ENCODE data around the gene OXLD1.

The OXLD1 gene

DNA sequence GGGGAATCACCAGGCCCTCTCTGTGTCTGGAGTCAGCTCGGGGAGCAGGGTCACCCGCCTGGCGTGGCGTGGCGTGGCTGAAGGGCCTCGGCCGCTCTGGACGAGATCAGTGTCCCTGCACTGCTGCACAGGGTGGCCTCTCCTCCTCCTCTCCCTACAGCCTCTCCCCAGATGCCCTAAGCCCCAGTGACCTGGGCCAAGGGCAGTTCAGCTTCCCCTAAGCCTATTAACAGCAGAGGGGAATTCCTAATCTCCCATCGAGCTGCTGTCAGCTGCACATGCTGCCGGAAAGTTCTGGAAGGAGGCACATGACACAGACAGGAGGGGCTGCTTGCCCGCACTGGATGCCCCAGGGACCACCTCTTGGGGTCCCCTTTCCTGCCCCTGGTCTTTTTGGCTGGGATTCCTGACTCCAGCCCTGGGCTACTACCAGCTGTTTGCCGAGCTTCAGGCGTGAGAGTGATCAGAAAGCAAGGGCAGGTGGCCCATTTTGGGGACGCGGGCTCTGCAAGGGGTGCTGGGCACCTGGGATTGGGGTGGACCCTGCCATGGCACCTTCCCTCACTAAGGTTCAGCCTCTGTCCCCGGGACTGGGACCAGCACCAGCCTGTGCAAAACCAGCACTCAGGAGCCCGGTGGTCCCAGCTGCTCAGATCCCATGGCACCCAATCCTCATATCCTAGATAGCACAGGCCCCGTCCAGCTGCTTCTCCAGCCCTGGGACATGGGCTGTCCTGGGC, 10.9 kb downstream of the OXLD1 start:
- TF ChIP-seq, protein P1, sequence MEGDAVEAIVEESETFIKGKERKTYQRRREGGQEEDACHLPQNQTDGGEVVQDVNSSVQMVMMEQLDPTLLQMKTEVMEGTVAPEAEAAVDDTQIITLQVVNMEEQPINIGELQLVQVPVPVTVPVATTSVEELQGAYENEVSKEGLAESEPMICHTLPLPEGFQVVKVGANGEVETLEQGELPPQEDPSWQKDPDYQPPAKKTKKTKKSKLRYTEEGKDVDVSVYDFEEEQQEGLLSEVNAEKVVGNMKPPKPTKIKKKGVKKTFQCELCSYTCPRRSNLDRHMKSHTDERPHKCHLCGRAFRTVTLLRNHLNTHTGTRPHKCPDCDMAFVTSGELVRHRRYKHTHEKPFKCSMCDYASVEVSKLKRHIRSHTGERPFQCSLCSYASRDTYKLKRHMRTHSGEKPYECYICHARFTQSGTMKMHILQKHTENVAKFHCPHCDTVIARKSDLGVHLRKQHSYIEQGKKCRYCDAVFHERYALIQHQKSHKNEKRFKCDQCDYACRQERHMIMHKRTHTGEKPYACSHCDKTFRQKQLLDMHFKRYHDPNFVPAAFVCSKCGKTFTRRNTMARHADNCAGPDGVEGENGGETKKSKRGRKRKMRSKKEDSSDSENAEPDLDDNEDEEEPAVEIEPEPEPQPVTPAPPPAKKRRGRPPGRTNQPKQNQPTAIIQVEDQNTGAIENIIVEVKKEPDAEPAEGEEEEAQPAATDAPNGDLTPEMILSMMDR (IDR thresholded peaks at IDR 0.05; ENCODE audit: low read depth, low read length): no peak
- H3K4me3 ChIP-seq (ENCODE audit: low read depth, low read length): no peak overlapping the region

DNA sequence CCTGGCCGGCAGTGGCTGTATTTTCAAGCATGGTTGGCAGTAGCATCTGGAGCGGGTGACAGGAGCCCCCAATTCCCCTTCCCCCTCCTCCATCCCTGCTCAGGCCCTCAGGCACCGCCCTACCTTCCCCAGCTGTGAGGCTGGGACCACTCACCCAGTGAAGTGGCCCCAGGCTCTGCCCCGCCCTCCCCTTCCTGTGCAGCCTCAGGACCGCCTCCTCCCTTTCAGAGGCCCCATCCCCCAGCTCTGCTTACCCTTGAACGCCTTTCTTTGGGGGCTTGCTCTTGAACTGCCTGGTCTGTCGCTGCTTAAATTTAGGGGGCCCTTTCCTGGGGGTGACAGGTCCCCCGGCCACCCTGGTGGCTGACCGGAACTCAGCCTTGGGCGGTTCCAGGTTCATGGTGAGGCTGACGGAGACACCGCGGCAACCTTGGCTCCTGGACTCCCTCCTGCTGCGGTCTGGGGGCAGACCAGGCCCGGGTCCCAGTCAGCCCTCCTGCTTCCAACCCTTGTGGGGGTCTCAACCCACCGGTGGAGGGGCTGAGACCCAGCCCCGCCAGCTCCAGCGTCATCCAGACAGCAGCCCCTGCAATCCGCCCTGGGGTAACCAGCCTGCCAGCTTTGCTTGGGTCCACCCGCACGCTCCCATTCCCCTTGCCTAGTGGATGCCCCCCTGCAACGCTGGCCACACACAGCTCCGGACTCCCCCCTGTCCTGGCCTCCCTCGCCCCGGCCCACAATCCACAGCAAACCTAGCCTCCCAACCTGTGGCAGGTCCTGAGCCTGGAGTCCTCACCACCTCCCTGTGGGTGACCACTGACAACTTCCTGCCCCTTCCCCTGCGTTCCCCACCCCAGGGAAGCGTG, 13.3 kb downstream of the OXLD1 start:
- TF ChIP-seq, protein P1 (IDR thresholded peaks at IDR 0.05; ENCODE audit: low read depth, low read length): no peak
- H3K4me3 ChIP-seq (ENCODE audit: low read depth, low read length): no peak overlapping the region

DNA sequence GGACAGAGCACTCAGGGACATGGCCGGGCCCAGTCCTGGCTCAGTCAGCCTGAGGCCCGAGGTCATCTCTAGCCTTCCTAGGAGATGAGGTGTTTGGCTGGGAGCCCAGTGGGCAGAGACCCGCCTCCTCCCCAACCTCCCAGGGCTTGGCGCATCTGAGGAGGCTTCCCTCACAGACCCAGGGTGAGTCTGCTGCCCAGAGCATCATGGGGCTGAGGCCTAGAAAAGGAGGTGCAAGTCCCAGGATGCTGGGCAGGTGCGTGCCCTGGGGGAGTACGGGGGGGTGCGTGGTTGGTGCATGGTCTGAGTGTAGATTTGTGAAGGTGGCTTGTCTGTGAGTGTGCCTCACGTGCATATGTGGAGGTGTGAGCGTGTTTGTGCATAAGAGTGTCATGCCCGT, 14.7 kb downstream of the OXLD1 start:
- TF ChIP-seq, protein P1 (IDR thresholded peaks at IDR 0.05; ENCODE audit: low read depth, low read length): no peak
- H3K4me3 ChIP-seq (ENCODE audit: low read depth, low read length): no peak overlapping the region

GRCh38 chr17:81650951-81651350, 15.5 kb downstream of the OXLD1 start:
- no peak overlapping the region for H3K4me3 ChIP-seq (ENCODE audit: low read depth, low read length)

DNA sequence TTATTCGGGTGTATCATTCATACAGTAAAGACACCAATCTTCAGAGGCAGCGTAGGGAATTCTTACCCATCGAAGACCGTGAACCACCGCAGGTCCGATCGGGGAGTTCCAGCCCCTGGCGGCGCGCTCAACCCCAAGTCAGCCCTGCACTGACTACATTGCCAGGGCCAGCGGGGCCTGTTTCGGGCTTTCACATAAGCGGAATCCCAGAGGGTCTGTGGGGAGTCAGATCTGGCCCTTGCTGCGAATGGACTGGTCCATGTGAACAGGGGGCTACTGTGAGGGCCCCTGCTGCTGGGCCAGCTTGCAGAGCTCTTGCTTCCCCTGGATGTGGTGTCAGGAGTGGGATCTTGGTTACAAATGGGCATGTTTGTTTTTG, 17.7 kb downstream of the OXLD1 start:
- H3K4me3 ChIP-seq (ENCODE audit: low read depth, low read length): no peak overlapping the region
- TF ChIP-seq, protein P1 (IDR thresholded peaks at IDR 0.05; ENCODE audit: low read depth, low read length): no peak

More at GRCh38 chr17:81650951-81651350, 15.5 kb downstream of the OXLD1 start:
- TF ChIP-seq, protein P1 (IDR thresholded peaks at IDR 0.05; ENCODE audit: low read depth, low read length): no peak

GRCh38 chr17:81648013-81648706, 18.2 kb downstream of the OXLD1 start:
- TF ChIP-seq, protein P1 (IDR thresholded peaks at IDR 0.05; ENCODE audit: low read depth, low read length): no peak
- no peak overlapping the region for H3K4me3 ChIP-seq (ENCODE audit: low read depth, low read length)
